Immature natural killer cell (primary cell): ENCODE data around the gene HCN2. TPM values are rescaled to one million over a fixed set of nuclear protein-coding genes. Genes with fewer than 3 reads are reported as not detected.

Source experiments
- DNase-seq, 3 donors: peaks; one replicate each; pipeline ENCODE4 v3.0.0; 2022; ENCODE audit warnings: mixed read lengths in 1 of 3
- H3K27ac Mint-ChIP-seq, 6 donors: one replicate each; pipeline ENCODE4 v1.8.0; 2020; ENCODE audit warnings: mixed read lengths in 6 of 6, mild to moderate bottlenecking in 5 of 6, inconsistent platforms in 4 of 6, moderate library complexity in 3 of 6
- H3K27me3 Mint-ChIP-seq, 3 donors: one replicate each; pipeline ENCODE4 v1.8.0; 2020 to 2021; ENCODE audit warnings: low read depth in 3 of 3, mild to moderate bottlenecking in 3 of 3, mixed read lengths in 3 of 3, moderate library complexity in 3 of 3, inconsistent platforms in 1 of 3
- H3K36me3 Mint-ChIP-seq, 3 donors: one replicate each; pipeline ENCODE4 v1.8.0; 2020; ENCODE audit warnings: mixed read lengths in 3 of 3, inconsistent platforms in 2 of 3, mild to moderate bottlenecking in 2 of 3
- H3K4me1 Mint-ChIP-seq, 2 donors: one replicate each; pipeline ENCODE4 v1.8.0; 2020; ENCODE audit warnings: inconsistent platforms in 2 of 2, mild to moderate bottlenecking in 2 of 2, mixed read lengths in 2 of 2, moderate library complexity in 1 of 2
- H3K4me3 Mint-ChIP-seq, 5 donors: one replicate each; pipeline ENCODE4 v1.8.0; 2020; ENCODE audit warnings: mild to moderate bottlenecking in 5 of 5, mixed read lengths in 5 of 5, inconsistent platforms in 3 of 5, moderate library complexity in 3 of 5
- H3K9me3 Mint-ChIP-seq, 6 donors: one replicate each; pipeline ENCODE4 v1.8.0; 2020; ENCODE audit warnings: mild to moderate bottlenecking in 6 of 6, mixed read lengths in 6 of 6, inconsistent platforms in 4 of 6, moderate library complexity in 3 of 6
- polyA plus RNA-seq, 3 donors: library from polyadenylated mRNA; unstranded; fragments of 300-500 nt; fragmentation: Illumina TruSeq; gene quantifications; one replicate each; pipeline ENCODE4 v1.2.3, GENCODE V29; 2021

The HCN2 gene
- polyA plus RNA-seq, 3 donors from 2014 or later = not detected

DNA sequence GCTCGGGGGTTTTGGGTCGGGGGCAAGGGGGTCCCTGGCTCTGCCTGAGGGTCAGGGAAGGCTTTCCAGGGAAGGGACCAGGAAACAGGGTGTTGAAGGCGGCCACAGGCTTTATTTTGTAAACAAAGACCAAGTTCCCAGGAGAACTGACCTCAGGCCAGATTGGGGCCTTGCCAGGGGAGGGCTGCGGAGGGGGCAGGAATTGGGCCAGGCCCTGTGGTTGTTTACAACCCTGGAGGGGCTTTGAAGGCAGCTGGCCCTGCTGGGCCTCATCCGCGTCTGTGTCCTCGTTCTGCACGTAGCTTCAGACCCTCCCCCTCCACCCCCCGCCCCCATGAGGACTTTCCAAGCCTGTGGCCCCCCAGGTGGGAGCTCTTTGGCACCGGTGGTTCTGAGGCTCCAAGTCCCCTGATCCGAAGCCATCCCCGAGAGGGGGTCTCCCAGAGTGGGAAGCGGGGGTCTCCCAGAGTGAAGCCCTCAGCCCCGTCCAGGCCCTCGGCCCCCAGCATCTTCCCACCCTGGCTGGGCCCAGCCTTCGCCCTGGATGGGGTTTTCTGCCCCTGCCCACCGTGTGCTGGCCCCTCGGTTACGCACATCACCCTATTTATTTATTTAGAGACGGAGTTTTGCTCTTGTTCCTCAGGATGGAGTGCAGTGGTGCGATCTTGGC lies 30.8 kb upstream of the HCN2 start:
- Mint-ChIP-seq H3K4me3 (no peak overlapping the region), H3K27ac (no peak overlapping the region), H3K36me3 (peaks cover 0 to 4% (median 0%) of the 10 kb centered on the region in 3 donors), H3K4me1 (peaks cover 0 to 2% of the 10 kb centered on the region in 2 donors), H3K9me3 (no peaks in the 10 kb centered on the region), H3K27me3 (peaks cover 0 to 5% (median 0%) of the 10 kb centered on the region in 3 donors)
- DNase-seq = no peak

DNA sequence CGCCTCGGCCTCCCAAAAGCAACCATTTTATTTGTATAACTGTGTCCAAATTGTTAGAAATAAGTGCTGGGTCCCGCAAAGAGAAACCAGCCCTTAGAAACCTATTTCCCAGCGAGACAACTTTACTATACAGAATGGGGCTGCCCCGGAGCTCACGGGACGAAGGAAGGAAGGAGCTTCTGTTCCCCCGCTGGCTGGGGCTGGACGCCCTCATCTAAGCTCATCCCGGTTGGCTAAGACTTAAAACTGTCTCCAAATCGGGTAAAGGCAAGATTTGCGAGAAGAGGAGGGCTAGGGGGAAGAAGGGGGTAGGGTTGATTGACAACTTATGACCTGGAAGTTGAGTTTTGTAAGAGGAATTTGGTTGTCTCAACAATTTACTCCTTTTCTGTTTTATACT lies 29.6 kb upstream of the HCN2 start:
- no peak overlapping the region for H3K27ac Mint-ChIP-seq
- no peak overlapping the region for H3K4me3 Mint-ChIP-seq
- H3K4me1 Mint-ChIP-seq = peaks cover 0 to 2% of the 10 kb centered on the region in 2 donors
- peaks cover 0 to 5% (median 0%) of the 10 kb centered on the region in 3 donors for H3K27me3 Mint-ChIP-seq
- no peak for DNase-seq
- H3K36me3 Mint-ChIP-seq = peaks cover 0 to 4% (median 0%) of the 10 kb centered on the region in 3 donors
- H3K9me3 Mint-ChIP-seq = no peaks in the 10 kb centered on the region

DNA sequence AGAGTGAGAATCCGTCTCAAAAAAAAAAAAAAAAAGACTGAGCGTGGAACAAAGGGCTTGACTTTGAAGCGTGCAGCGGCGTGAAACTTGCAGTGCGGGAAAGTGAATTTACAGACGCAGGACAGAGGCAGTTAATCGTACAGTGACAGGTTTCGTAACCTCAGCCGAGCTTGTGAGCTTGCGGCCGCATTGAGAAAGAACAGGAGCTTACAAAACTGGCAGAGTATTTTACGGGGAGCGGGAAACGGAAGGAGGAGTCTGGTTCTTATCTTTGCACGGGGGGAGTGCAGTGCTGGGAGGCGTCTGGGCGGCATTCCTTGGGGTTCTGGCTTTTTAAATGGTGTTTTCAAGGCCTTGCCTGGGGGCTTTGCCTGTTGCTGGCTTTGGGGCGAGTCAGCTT lies 23.3 kb upstream of the HCN2 start:
- Mint-ChIP-seq H3K9me3 (no peaks in the 10 kb centered on the region), H3K27me3 (peaks cover 21 to 24% (median 22%) of the 10 kb centered on the region in 3 donors), H3K4me3 (peak overlapping the region in 1 of 5 donors; percentile 29), H3K36me3 (peaks cover 0 to 4% (median 0%) of the 10 kb centered on the region in 3 donors), H3K27ac (peak overlapping the region in 1 of 6 donors; percentile 35), H3K4me1 (peaks cover 9 to 13% of the 10 kb centered on the region in 2 donors)
- no peak for DNase-seq

DNA sequence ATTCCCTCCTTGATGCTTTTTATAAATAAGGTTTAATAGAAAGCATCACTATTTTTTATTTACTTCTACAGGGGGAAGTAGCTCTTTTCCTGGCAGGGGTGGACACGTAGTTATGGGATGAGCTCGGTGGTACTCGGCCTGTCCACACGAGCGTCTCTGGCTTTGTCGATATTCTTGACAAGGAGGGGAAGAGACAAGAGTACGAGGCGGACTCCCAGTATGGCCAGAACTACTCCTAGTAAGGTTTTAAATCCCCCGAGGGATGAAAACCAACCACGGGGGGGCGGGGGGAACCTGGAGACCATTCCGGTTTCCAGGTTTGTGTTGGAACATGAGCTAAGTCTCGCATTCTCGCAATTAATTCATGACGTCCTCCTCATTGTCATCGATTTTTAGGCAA lies 22.8 kb upstream of the HCN2 start:
- H3K4me1 Mint-ChIP-seq = peaks cover 13 to 18% of the 10 kb centered on the region in 2 donors
- no peak overlapping the region for H3K4me3 Mint-ChIP-seq
- H3K27ac Mint-ChIP-seq = peak overlapping the region in 2 of 6 donors; percentile 24 to 35
- no peak for DNase-seq
- H3K36me3 Mint-ChIP-seq = peaks cover 0 to 4% (median 0%) of the 10 kb centered on the region in 3 donors
- H3K27me3 Mint-ChIP-seq = peaks cover 23 to 29% (median 26%) of the 10 kb centered on the region in 3 donors
- no peaks in the 10 kb centered on the region for H3K9me3 Mint-ChIP-seq

DNA sequence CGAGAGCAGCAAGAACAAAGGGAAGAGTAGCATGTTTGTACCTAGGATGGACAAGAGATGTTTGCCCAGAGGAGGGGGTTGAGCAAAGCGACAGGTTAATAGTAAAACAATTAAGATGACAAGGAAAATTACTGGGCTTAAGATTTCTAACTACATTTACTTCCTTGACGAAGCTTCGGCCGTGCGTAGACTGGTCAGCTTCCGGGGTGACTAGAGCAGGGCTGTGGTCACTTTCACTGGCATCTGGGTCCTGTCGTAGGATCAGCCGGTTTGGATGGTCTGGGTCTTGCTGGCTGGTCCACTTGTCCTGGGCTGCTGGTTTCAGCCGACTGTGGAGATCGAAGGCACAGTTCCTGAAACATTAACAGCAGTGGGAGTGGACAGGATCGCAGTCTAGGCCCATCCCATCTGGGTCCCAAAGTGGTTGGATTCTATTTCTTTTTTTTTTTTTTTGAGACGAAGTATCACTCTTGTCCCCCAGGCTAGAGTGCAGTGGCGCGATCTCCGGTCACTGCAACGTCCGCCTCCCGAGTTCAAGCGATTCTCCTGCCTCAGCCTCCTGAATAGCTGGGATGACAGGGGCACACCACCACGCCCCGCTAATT lies 22.3 kb upstream of the HCN2 start:
- peaks cover 0 to 2% (median 0%) of the 10 kb centered on the region in 3 donors for H3K36me3 Mint-ChIP-seq
- H3K27me3 Mint-ChIP-seq = peaks cover 26 to 32% (median 27%) of the 10 kb centered on the region in 3 donors
- no peak overlapping the region for H3K27ac Mint-ChIP-seq
- H3K4me1 Mint-ChIP-seq = peaks cover 15 to 23% of the 10 kb centered on the region in 2 donors
- peak overlapping the region in 1 of 5 donors; percentile 5 for H3K4me3 Mint-ChIP-seq
- H3K9me3 Mint-ChIP-seq = no peaks in the 10 kb centered on the region
- no peak for DNase-seq

DNA sequence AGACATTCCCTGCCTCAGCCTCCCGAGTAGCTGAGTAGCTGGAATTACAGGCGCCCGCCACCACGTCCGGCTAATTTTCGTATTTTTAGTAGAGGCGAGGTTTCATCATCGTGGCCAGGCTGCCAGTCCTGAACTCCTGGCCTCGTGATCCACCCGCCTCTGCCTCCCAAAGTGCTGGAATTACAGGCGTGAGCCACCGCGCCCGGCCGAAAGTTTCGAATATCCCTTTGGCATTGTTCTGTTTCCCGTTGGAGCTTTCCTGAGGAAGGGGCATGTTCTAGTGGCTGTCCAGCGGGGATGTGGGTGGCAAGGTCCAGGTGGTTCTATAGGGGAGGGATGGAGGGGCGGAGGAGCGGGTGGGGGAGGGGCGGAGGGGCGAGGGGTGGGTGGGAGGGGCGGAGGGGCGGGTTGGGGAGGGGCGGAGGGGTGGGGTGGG lies 19.4 kb upstream of the HCN2 start:
- Mint-ChIP-seq H3K9me3 (no peaks in the 10 kb centered on the region), H3K27me3 (peaks cover 24 to 35% (median 26%) of the 10 kb centered on the region in 3 donors), H3K36me3 (no peaks in the 10 kb centered on the region), H3K4me3 (peak overlapping the region in 4 of 5 donors; percentile 64 to 84 (median 76)), H3K27ac (peak overlapping the region in 4 of 6 donors; percentile 86 to 93 (median 90)), H3K4me1 (peaks cover 36 to 40% of the 10 kb centered on the region in 2 donors)
- DNase-seq = no peak

DNA sequence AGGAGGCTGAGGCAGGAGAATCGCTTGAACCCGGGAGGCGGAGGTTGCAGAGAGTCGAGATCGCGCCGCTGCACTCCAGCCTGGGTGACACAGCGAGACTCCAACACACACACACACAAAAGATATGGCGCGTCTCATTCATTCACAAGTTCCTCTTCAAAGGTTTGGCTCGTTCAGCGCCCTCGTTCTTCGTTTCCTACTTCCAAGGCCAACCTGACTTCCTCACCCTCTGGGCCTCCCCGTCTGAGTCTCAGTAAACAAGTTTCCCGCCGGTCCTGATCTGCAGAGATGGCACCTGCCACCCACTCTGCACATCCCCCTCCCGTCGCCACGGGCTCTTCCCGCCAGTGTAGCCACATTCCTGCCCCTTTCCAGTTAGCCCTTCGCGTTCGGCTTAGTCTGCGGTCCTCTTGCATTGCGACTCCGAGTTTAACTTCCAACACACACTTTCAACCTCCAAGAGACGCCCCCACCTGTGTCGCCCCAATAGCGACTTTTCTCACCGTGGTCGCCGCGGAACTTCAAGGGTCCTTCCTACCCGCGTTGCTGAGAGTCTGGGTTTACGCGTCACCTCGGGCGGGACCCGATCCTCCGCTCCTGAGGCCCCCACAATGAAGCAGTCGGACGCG lies 18.6 kb upstream of the HCN2 start:
- Mint-ChIP-seq H3K27ac (peak overlapping the region; percentile 96 to 99 (median 97)), H3K4me3 (peak overlapping the region; percentile 89 to 97 (median 91)), H3K36me3 (no peaks in the 10 kb centered on the region), H3K4me1 (peaks cover 37 to 40% of the 10 kb centered on the region in 2 donors), H3K9me3 (no peaks in the 10 kb centered on the region), H3K27me3 (peaks cover 24 to 33% (median 26%) of the 10 kb centered on the region in 3 donors)
- DNase-seq = peak; percentile 50 to 67 (median 54)

DNA sequence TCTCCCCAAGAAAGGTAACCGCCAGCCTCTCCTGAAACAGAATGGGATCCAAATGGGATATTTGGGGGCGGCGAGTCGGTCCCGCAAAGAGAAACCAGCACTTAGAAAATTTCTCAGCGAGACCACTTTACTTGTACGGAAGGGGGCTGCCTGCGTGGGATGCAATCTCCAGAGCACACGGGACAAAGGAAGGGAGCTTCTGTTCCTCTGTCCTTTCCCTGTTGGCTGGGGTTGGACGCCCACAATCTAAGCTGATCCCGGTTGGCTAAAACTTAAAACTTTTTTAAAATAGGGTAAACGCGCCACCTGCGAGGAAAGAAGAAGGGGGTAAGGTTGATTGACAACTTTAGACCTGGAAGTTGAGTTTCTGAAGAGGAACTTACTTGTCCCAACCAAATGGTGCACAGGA lies 18.1 kb upstream of the HCN2 start:
- Mint-ChIP-seq H3K27me3 (peaks cover 24 to 33% (median 26%) of the 10 kb centered on the region in 3 donors), H3K27ac (peak overlapping the region; percentile 96 to 99 (median 97)), H3K36me3 (no peaks in the 10 kb centered on the region), H3K4me3 (peak overlapping the region; percentile 89 to 97 (median 91)), H3K4me1 (peaks cover 38 to 42% of the 10 kb centered on the region in 2 donors), H3K9me3 (no peaks in the 10 kb centered on the region)
- peak in 1 of 3 donors; percentile 26 for DNase-seq

DNA sequence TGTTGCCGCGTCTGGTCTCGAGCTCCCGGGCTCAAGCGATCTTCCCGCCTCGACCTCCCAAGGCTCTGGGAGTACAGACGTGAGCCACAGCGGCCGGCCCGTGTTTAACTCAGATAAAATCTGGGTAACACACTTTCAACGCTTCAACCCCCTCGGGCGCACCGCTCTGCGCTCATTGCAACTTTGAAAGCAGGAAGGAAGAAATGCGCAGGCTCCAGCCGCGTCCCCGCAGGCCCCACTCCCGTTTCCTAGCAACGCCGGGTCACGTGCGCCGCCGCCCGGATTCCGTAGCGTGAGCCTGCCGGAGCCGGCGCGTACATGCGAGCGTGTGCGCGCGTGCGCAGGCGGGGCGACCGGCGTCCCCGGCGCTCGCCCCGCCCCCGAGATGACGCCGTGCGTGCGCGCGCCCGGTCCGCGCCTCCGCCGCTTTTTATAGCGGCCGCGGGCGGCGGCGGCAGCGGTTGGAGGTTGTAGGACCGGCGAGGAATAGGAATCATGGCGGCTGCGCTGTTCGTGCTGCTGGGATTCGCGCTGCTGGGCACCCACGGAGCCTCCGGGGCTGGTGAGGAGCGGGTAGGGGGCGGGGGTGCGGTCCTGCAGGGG lies 17.4 kb upstream of the HCN2 start, which contains the start of gene BSG:
Gene BSG, plus strand, starts transcription at position 457 of the 603 bp plus-strand sequence. Its CDS starts 39 bp downstream, at position 496.
- H3K36me3 Mint-ChIP-seq = no peaks in the 10 kb centered on the region
- peak; percentile 99 for DNase-seq
- peaks cover 40 to 48% of the 10 kb centered on the region in 2 donors for H3K4me1 Mint-ChIP-seq
- peaks cover 22 to 33% (median 26%) of the 10 kb centered on the region in 3 donors for H3K27me3 Mint-ChIP-seq
- H3K4me3 Mint-ChIP-seq = peak within 1 kb of the TSS; percentile 89 to 97 (median 91)
- no peaks in the 10 kb centered on the region for H3K9me3 Mint-ChIP-seq
- H3K27ac Mint-ChIP-seq = peak within 1 kb of the TSS; percentile 96 to 99 (median 97)

DNA sequence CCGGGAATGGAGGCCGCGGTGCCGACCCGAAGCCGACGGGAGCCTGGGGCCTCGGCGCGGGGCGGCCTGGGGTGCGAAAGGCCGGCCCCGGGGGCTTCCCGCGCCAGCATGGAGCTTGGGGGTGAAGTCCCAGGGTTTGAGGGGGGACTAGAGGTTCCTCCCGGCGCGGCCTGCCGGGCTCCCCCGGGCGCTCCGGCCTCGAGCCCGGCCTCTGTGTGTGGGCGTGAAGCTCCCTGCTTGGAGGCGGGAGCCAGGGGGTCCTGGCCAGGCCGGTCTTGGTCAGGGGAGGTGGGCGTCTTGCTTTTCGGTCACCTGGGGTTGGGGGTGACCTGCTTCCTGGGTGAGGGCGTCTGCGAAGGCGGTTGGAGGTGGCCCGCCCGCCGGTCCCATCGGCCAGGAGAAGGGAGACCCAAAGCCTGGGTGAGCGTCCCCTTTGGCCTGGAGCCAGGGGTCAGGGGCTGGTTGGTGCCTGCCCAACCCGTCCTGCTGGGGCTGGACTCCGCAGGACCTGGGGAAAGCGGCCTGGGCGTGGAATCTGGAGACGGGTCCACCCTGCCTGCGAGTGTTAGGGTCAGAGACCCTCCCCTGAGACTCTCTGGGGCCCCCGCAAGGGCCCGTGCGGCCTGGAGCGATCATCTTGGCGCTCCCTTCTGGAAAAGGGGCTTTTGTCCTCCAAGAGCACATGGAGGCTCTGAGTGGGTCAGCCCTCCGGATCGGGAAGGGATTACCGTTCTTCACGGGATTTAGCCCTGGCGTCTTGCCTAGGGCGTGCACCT lies 16.8 kb upstream of the HCN2 start:
- Mint-ChIP-seq H3K9me3 (no peaks in the 10 kb centered on the region), H3K27ac (peak overlapping the region in 5 of 6 donors; percentile 57 to 98 (median 76)), H3K4me3 (peak overlapping the region; percentile 85 to 92 (median 87)), H3K27me3 (peaks cover 22 to 32% (median 26%) of the 10 kb centered on the region in 3 donors), H3K4me1 (peaks cover 40 to 51% of the 10 kb centered on the region in 2 donors), H3K36me3 (no peaks in the 10 kb centered on the region)
- DNase-seq = no peak

DNA sequence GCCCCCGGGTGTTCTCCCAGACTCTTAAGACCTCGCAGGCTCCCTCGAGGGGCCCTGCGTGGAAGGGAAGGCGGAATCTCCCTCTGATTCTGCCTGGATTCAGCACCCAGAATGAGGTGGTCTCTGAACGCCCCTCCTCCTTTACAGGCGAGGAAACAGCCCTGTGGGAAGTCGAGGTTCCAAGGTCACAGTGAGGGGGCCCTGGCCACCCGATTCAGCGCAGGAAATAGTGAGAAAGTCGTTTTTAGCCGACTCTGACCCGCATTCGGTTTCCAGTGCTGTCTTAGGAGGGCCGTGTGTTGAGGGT lies 16.2 kb upstream of the HCN2 start:
- peak overlapping the region in 5 of 6 donors; percentile 24 to 81 (median 74) for H3K27ac Mint-ChIP-seq
- no peaks in the 10 kb centered on the region for H3K9me3 Mint-ChIP-seq
- no peaks in the 10 kb centered on the region for H3K36me3 Mint-ChIP-seq
- DNase-seq = no peak
- peaks cover 42 to 51% of the 10 kb centered on the region in 2 donors for H3K4me1 Mint-ChIP-seq
- peak overlapping the region; percentile 77 to 84 (median 81) for H3K4me3 Mint-ChIP-seq
- H3K27me3 Mint-ChIP-seq = peaks cover 22 to 32% (median 26%) of the 10 kb centered on the region in 3 donors

DNA sequence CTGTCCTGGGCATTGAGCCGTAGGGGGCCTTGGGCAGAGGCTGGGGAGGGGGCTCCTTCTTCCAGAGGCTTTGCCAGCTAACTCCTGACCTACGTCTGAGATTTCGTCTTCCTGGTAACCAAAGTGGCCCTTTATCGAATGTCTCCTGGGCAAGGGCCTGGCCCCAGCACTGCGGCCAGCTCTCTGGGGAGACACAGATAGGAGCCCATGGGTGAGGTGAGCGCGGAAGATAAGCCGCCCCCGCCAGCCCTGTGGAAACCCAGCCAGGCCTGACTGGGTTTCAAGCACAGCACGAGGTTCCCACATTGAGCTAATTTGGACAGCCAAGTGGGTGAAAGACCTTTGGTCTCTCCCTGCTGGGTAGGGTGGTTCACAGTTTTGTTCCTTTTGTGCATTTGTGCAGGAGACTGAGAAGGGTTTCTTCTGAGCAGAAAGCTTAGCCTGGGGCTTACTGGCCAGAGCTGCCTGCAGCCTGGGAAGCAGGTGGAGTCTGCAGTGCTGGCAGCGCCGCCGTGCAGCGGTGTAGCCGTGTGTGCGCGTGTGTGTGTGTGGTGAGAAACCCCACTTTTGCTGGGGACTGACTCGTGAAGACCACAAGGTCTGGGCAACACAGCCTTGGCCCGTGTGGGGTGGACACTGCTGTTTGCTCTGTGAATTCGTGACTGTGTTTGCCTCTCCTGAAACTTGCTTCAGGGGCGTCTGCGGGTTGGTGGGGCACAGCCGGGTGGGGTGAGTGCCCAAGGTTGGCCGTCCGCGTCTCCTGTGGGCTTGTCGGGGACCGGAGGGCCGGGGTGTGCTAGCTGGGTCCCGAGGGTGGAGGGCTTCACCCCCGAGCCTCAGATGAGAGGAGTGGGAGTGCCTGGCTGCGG lies 14.8 kb upstream of the HCN2 start:
- Mint-ChIP-seq H3K4me1 (peaks cover 40 to 47% of the 10 kb centered on the region in 2 donors), H3K4me3 (peak overlapping the region; percentile 76 to 84 (median 81)), H3K9me3 (no peaks in the 10 kb centered on the region), H3K27ac (peak overlapping the region in 5 of 6 donors; percentile 24 to 81 (median 59)), H3K36me3 (no peaks in the 10 kb centered on the region), H3K27me3 (peaks cover 18 to 23% (median 18%) of the 10 kb centered on the region in 3 donors)
- peak in 1 of 3 donors; percentile 34 for DNase-seq
